Brain microvascular endothelial cell (primary cell): ENCODE results near the gene TTLL1.

Experiments used
- DNase-seq: peaks from one replicate; pipeline ENCODE4 v3.0.0-alpha.2; 2020
- H3K27ac ChIP-seq: fragments of 250-450 bp; sonication (Bioruptor Pico); 2 replicates; pipeline ENCODE4 v1.5.1; 2020; ENCODE audit warnings: mild to moderate bottlenecking, moderate library complexity
- H3K27me3 ChIP-seq: fragments of 250-450 bp; sonication (Bioruptor Pico); replicated peaks from 2 replicates; pipeline ENCODE4 v1.5.1; 2020; ENCODE audit warnings: mild to moderate bottlenecking
- H3K36me3 ChIP-seq: fragments of 250-450 bp; sonication (Bioruptor Pico); replicated peaks from 2 replicates; pipeline ENCODE4 v1.5.1; 2020; ENCODE audit warnings: mild to moderate bottlenecking
- H3K4me3 ChIP-seq: 2 replicates; pipeline ENCODE4 v1.5.1; 2011; ENCODE audit warnings: low read depth, mild to moderate bottlenecking, control low read depth, low read length, moderate library complexity
- in situ Hi-C: cut with HindIII; loops from 2 replicates; pipeline ENCODE4 v1.10.0; 2017; ENCODE audit warnings: low sequenced_read_pairs, low pct_ligation_motif_present
- TF ChIP-seq, protein P1 (sequence below): IDR thresholded peaks from 2 replicates; pipeline ENCODE4 v1.5.1; 2011; ENCODE audit warnings: low read depth, mild to moderate bottlenecking, moderate library complexity, low read length, control low read depth, inconsistent platforms; ENCODE audit errors: missing control alignments

TTLL1 gene

DNA sequence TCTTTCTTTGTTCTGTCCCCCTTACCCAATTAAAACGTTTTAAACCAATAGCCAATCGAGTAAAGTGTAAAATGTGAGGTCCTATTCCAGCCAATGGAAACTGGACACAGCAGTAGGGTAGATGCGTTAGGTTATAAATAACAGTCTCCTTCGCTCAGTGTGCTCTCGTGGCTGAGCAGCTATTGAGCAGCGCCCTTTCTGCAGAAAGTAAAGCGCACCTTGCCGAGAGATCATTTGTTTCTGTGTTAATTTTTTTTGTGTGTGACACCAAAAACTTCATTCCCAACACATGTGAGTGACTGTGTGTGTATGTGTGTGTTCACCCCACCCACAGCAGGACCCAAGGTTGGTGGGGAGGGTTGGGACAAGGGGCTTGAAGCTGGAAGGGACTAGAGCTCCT is 7.2 kb upstream of the TTLL1 start:
- in situ Hi-C loops = no loop called here
- Histone ChIP-seq H3K27ac (no peak overlapping the region), H3K4me3 (no peak overlapping the region), H3K36me3 (no peaks in the 10 kb centered on the region), H3K27me3 (no peaks in the 10 kb centered on the region)
- TF ChIP-seq, protein P1, sequence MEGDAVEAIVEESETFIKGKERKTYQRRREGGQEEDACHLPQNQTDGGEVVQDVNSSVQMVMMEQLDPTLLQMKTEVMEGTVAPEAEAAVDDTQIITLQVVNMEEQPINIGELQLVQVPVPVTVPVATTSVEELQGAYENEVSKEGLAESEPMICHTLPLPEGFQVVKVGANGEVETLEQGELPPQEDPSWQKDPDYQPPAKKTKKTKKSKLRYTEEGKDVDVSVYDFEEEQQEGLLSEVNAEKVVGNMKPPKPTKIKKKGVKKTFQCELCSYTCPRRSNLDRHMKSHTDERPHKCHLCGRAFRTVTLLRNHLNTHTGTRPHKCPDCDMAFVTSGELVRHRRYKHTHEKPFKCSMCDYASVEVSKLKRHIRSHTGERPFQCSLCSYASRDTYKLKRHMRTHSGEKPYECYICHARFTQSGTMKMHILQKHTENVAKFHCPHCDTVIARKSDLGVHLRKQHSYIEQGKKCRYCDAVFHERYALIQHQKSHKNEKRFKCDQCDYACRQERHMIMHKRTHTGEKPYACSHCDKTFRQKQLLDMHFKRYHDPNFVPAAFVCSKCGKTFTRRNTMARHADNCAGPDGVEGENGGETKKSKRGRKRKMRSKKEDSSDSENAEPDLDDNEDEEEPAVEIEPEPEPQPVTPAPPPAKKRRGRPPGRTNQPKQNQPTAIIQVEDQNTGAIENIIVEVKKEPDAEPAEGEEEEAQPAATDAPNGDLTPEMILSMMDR = no peak
- no peak for DNase-seq

DNA sequence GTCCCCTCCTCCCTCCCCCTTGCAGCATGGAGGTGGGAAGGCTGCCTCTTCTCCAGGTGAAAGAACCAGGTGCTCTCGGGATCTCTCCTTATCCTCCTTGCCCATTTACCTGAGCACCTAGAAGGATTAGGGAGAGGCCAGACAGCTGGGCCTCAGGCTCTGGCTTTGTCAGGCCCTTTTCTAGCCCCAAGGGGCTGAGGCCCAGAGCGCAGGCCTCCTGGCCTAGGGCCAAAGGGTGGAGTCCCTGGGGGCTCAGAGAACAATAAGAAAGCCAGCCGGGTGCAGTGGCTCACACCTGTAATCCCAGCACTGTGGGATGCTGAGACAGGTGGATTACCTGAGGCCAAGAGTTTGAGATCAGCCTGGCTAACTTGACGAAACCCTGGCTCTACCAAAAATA is 5.4 kb upstream of the TTLL1 start:
- no peaks in the 10 kb centered on the region for H3K27me3 ChIP-seq
- no peak for DNase-seq
- in situ Hi-C loops = no loop called here
- TF ChIP-seq, protein P1 = no peak
- no peak overlapping the region for H3K27ac ChIP-seq
- no peak overlapping the region for H3K4me3 ChIP-seq
- H3K36me3 ChIP-seq = no peaks in the 10 kb centered on the region

DNA sequence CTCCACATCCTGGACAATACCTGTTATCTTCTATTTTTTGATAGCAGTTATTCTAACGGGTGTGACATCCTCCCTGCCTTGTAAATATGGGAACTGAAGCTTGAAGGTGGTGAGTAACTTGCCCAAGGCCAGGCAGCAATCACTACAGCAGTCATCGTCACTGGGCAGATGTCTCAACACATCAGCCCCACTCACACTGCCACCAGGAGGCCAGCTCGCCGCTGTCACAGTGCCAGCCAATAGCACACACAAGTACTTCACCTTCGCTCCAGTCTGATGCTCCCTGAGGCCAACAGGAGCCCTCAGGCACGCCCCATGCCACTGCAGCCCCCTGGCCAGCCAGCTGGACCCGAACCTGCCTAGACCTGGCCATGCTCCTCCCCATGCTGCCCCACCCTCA is 4.9 kb upstream of the TTLL1 start:
- Histone ChIP-seq H3K27me3 (no peaks in the 10 kb centered on the region), H3K36me3 (no peaks in the 10 kb centered on the region), H3K27ac (no peak overlapping the region), H3K4me3 (no peak overlapping the region)
- in situ Hi-C loops = no loop called here
- TF ChIP-seq, protein P1 = no peak
- DNase-seq = no peak

DNA sequence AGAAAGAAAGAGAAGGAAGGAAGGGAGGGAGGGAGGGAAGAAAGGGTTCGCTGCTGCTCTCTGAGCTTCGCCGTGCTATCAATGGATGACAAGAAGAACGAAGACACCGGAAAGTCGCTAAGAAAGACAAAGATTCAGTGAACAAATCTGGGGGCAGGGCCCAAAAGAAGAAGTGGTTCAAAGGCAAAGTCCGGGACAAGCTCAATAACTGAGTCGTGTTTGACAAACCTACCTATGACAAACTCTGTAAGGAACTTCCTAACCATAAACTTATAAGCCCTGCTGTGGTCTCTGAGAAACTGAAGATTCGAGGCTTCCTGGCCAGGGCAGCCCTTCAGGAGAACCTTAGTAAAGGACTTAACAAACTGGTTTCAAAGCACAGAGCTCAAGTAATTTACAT is 2.9 kb upstream of the TTLL1 start:
- Histone ChIP-seq H3K4me3 (no peak overlapping the region), H3K36me3 (no peaks in the 10 kb centered on the region), H3K27me3 (no peaks in the 10 kb centered on the region), H3K27ac (no peak overlapping the region)
- DNase-seq = no peak
- in situ Hi-C loops = no loop called here
- TF ChIP-seq, protein P1 = no peak

DNA sequence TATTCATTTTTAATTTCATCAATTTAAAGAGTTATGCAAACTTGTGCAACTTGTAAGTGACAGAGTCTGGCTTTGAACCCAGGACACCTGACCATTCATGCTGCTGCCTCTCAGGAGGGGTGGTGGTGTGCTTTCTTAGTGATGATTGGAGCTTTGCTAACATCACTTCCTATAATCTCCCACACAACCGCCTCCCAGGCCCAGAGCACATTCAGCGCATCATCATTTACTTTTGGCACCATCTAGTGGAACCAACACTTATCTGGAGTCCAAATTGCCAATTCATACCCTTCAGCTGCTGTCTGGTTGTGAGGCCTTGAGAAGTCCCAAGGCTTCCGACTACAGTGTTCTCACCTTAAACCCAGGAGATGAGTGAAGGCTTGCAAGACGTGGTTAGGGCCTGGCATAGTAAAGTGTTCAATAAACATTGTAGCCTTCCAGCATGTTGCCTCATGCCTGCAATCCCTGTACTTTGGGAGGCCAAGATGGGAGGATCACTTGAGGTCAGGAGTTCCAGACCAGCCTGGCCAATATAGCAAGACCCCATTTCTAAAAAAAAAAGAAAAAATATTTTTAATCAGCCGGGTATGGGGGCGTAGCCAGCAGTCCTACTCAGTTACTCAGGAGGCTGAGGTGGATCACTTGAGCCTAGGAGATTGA is 1.1 kb upstream of the TTLL1 start:
- TF ChIP-seq, protein P1 = peak; percentile 72
- in situ Hi-C loops = no loop called here
- Histone ChIP-seq H3K4me3 (no peak overlapping the region), H3K27me3 (no peaks in the 10 kb centered on the region), H3K27ac (no peak overlapping the region), H3K36me3 (no peaks in the 10 kb centered on the region)
- peak; percentile 80 for DNase-seq

DNA sequence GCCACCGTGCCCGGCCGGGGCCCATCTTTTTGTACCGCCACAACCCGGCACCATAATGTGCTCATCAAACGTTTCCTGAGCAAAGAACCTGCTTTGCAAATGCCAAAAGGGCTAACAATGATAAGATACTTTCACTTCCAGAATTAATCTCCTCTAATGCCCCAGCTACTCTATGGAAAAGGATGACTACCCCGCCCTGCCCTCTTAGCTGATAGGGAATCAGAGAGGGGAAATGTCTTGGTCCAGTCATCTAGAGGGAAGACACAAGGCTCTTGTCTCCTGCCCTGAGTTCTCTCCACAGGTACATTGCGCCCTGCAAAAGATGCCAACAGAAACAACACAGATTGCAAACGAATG is 586 bp downstream of the TTLL1 start:
- peak overlapping the region; percentile 85 for H3K4me3 ChIP-seq
- H3K36me3 ChIP-seq = no peaks in the 10 kb centered on the region
- DNase-seq = no peak
- TF ChIP-seq, protein P1 = no peak
- in situ Hi-C loops = no loop called here
- peak overlapping the region; percentile 37 for H3K27ac ChIP-seq
- H3K27me3 ChIP-seq = no peaks in the 10 kb centered on the region
